ENCODE data around the gene OTOF. TPM values are rescaled to one million over a fixed set of nuclear protein-coding genes. Genes with fewer than 3 reads are reported as not detected.
A peak's percentile ranks its signal among the peaks of the same experiment; 100 is the strongest.
"Not testable (repeated sequence)": the region's sequence is repeated elsewhere in the genome, so short reads cannot be mapped to it uniquely, and the experiment has no call there.

OTOF gene
- total RNA-seq, 3 donors from 2014 or later = 0.10 to 0.60 (median 0.18) TPM

DNA sequence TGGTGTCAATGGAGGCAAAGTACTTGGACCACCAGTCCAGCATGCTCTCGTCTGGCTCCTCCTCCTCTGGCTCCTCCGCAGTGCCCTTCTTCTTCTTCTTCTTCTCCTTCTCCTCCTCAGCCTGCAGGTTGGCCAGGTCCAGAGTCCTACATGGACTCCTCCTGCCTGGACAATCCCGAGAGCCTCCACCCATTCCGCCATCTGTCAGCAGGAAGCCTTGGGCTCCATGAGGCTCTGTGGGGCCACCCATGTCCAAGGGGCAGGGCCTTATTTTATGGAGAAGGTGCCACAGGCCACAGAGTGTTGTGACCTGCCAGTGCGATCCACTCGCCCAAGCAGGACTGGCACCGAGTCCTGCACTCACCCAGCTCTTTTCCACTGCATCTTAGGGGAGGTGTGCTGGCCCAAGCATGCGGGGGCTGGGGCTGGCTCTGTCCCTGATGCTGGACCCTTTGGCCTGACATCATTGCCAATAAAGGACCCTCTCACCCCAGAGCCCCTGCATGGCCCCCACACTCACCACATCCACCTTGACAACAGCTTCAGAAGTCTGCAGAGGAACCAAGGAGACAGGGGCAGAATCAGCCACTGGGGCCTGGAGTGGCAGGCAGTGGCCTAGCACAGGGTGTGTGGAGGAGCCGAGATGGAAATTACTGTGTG is 7.2 kb downstream of the OTOF start:
- no peaks in the 10 kb centered on the region for H3K4me1 Mint-ChIP-seq (ENCODE audit: low read depth)
- H3K9me3 Mint-ChIP-seq = peaks cover 8% of the 10 kb centered on the region
- no peak for ATAC-seq
- no peak for DNase-seq
- H3K27me3 Mint-ChIP-seq (ENCODE audit: low read depth) = no peaks in the 10 kb centered on the region
- H3K4me3 Mint-ChIP-seq = no peak overlapping the region
- H3K36me3 Mint-ChIP-seq (ENCODE audit: insufficient read depth) = no peaks in the 10 kb centered on the region

GRCh38 chr2:26469955-26470354 is 8.0 kb downstream of the OTOF start:
- no peaks in the 10 kb centered on the region for H3K4me1 Mint-ChIP-seq (ENCODE audit: low read depth)
- peaks cover 8% of the 10 kb centered on the region for H3K9me3 Mint-ChIP-seq
- DNase-seq = no peak
- ATAC-seq = no peak
- H3K27me3 Mint-ChIP-seq (ENCODE audit: low read depth) = no peaks in the 10 kb centered on the region
- no peaks in the 10 kb centered on the region for H3K36me3 Mint-ChIP-seq (ENCODE audit: insufficient read depth)
- H3K4me3 Mint-ChIP-seq = no peak overlapping the region

- Mint-ChIP-seq H3K4me1 (ENCODE audit: low read depth) (no peaks in the 10 kb centered on the region), H3K9me3 (peaks cover 8% of the 10 kb centered on the region), H3K4me3 (no peak overlapping the region), H3K27me3 (ENCODE audit: low read depth) (no peaks in the 10 kb centered on the region), H3K36me3 (ENCODE audit: insufficient read depth) (no peaks in the 10 kb centered on the region)
- DNase-seq (peak; percentile 42), ATAC-seq (peak in 1 of 2 donors; percentile 30)
These were observed 8.7 kb downstream of the OTOF start for GRCh38 chr2:26469092-26469710.

DNA sequence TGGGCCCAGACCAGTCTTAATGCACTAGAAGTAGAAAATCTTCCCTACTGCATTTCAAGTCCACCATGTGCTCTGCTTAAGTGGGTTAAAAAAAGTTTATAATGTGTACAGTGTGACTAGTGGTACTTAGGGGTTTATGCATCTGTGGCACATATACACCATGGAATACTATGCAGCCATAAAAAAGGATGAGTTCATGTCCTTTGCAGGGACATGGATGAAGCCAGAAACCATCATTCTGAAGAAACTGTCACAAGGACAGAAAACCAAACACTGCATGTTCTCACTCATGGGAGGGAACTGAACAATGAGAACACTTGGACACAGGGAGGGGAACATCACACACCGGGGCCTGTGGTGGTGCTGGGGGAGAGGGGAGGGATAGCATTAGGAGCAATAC is 9.4 kb downstream of the OTOF start:
- H3K27me3 Mint-ChIP-seq (ENCODE audit: low read depth); H3K4me3 Mint-ChIP-seq; H3K4me1 Mint-ChIP-seq (ENCODE audit: low read depth); H3K36me3 Mint-ChIP-seq (ENCODE audit: insufficient read depth); ATAC-seq; DNase-seq; H3K9me3 Mint-ChIP-seq: not testable (repeated sequence)

GRCh38 chr2:26466662-26467310 is 11.1 kb downstream of the OTOF start:
- ATAC-seq (no peak), DNase-seq (no peak)
- Mint-ChIP-seq H3K36me3 (ENCODE audit: insufficient read depth) (no peaks in the 10 kb centered on the region), H3K9me3 (peaks cover 8% of the 10 kb centered on the region), H3K4me1 (ENCODE audit: low read depth) (no peaks in the 10 kb centered on the region), H3K4me3 (no peak overlapping the region), H3K27me3 (ENCODE audit: low read depth) (no peaks in the 10 kb centered on the region)

GRCh38 chr2:26465981-26466471 is 11.9 kb downstream of the OTOF start:
- H3K27me3 Mint-ChIP-seq (ENCODE audit: low read depth) = no peaks in the 10 kb centered on the region
- DNase-seq (no peak), ATAC-seq (no peak)
- H3K9me3 Mint-ChIP-seq = peaks cover 8% of the 10 kb centered on the region
- H3K4me1 Mint-ChIP-seq (ENCODE audit: low read depth) = no peaks in the 10 kb centered on the region
- H3K36me3 Mint-ChIP-seq (ENCODE audit: insufficient read depth) = no peaks in the 10 kb centered on the region
- H3K4me3 Mint-ChIP-seq = no peak overlapping the region

- H3K36me3 Mint-ChIP-seq (ENCODE audit: insufficient read depth) = no peaks in the 10 kb centered on the region
- no peak overlapping the region for H3K4me3 Mint-ChIP-seq
- no peaks in the 10 kb centered on the region for H3K4me1 Mint-ChIP-seq (ENCODE audit: low read depth)
- no peak for ATAC-seq
- H3K9me3 Mint-ChIP-seq = peaks cover 8% of the 10 kb centered on the region
- no peak for DNase-seq
- no peaks in the 10 kb centered on the region for H3K27me3 Mint-ChIP-seq (ENCODE audit: low read depth)
These were observed 12.5 kb downstream of the OTOF start for GRCh38 chr2:26465266-26465925.

- no peak for ATAC-seq
- no peaks in the 10 kb centered on the region for H3K4me1 Mint-ChIP-seq (ENCODE audit: low read depth)
- H3K9me3 Mint-ChIP-seq = peaks cover 2% of the 10 kb centered on the region
- no peak overlapping the region for H3K4me3 Mint-ChIP-seq
- DNase-seq = no peak
- no peaks in the 10 kb centered on the region for H3K27me3 Mint-ChIP-seq (ENCODE audit: low read depth)
- H3K36me3 Mint-ChIP-seq (ENCODE audit: insufficient read depth) = no peaks in the 10 kb centered on the region
These were observed 13.3 kb downstream of the OTOF start for GRCh38 chr2:26464390-26465265.

DNA sequence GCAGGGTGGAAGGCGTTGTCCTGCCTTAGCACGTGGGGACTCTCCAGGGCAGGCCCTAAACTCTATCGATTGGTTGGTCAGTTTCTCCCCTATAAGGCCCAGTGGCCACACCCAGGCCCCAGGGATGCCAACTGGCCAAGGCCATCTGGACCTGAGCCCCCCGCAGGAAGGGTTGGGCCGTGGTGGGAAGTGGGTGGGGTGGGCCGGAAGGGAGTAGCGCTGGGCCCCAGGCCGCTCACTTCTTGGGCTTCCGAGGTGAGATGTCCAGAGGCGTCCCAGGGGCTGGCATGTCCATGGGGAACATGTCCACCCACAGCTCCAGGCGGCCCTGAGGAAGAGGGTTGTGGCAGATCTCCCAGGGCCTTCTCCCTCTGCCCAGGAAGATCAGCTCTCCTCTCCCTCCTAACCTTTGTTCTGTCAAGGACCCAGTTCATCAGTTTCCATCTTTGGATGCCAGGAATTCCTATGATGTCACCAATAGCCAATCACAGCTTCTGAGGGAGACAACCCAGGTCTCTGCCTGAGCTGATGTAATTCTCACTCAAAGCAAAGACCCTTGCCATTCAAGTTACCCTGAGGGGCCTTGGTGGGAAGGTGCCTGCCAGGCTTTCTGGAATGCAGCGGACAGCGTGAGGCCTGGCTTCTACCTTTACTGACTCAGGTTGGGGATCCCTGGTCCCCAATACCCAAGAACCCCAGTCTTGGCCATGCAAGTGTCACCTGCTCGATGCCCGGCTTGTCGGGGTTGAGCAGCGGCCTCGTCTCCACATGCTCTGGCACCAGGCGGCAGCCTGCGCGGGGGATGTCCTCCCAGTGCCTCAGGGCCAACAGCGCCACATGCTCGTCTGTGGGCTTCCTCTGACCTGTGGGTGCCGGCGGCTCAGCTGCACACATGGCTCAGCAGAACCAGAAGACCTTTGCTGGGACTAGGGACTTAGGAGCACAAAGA is 14.4 kb downstream of the OTOF start:
- Mint-ChIP-seq H3K36me3 (ENCODE audit: insufficient read depth) (no peaks in the 10 kb centered on the region), H3K4me3 (no peak overlapping the region), H3K9me3 (no peaks in the 10 kb centered on the region), H3K4me1 (ENCODE audit: low read depth) (no peaks in the 10 kb centered on the region), H3K27me3 (ENCODE audit: low read depth) (no peaks in the 10 kb centered on the region)
- DNase-seq (no peak), ATAC-seq (no peak)

- H3K36me3 Mint-ChIP-seq (ENCODE audit: insufficient read depth) = no peaks in the 10 kb centered on the region
- no peak for DNase-seq
- H3K4me3 Mint-ChIP-seq = no peak overlapping the region
- H3K9me3 Mint-ChIP-seq = no peaks in the 10 kb centered on the region
- no peaks in the 10 kb centered on the region for H3K27me3 Mint-ChIP-seq (ENCODE audit: low read depth)
- ATAC-seq = no peak
- no peaks in the 10 kb centered on the region for H3K4me1 Mint-ChIP-seq (ENCODE audit: low read depth)
These were observed 15.2 kb downstream of the OTOF start for GRCh38 chr2:26462511-26463243.

DNA sequence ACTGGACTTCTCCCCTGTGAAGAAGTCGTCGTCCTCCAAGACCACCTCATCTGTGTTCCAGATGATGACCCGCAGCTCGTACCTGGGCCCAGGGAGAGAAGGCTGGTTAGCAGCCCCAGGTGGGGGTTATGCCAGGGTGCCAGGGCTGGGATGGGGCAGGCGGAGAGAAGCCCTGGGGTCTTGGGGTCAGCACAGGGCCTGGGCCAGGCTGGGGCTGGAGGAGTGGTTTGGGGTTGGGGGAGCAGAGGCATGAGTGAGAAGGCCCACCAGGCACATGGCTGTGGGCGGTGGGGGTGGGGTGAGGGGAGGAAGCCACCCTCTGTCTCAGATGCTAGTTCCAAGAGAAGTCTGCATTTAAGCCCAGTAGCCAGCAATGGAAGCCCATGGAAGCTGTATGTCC is 15.8 kb downstream of the OTOF start:
- DNase-seq (no peak), ATAC-seq (no peak)
- H3K4me1 Mint-ChIP-seq (ENCODE audit: low read depth) = no peaks in the 10 kb centered on the region
- H3K9me3 Mint-ChIP-seq = no peaks in the 10 kb centered on the region
- H3K4me3 Mint-ChIP-seq = no peak overlapping the region
- H3K36me3 Mint-ChIP-seq (ENCODE audit: insufficient read depth) = no peaks in the 10 kb centered on the region
- no peaks in the 10 kb centered on the region for H3K27me3 Mint-ChIP-seq (ENCODE audit: low read depth)

GRCh38 chr2:26461601-26462023 is 16.3 kb downstream of the OTOF start:
- DNase-seq (no peak), ATAC-seq (no peak)
- H3K27me3 Mint-ChIP-seq (ENCODE audit: low read depth) = no peaks in the 10 kb centered on the region
- no peaks in the 10 kb centered on the region for H3K36me3 Mint-ChIP-seq (ENCODE audit: insufficient read depth)
- H3K9me3 Mint-ChIP-seq = no peaks in the 10 kb centered on the region
- H3K4me3 Mint-ChIP-seq = no peak overlapping the region
- no peaks in the 10 kb centered on the region for H3K4me1 Mint-ChIP-seq (ENCODE audit: low read depth)

Measured in activated T-cell treated with anti-CD3 and anti-CD28 coated beads, Interleukin-2, amount 50 U/mL, for 4 hours (primary cell).